Placental pericyte (primary cell): ENCODE results near the gene CCDC74A. TPM values are rescaled to one million over a fixed set of nuclear protein-coding genes. Genes with fewer than 3 reads are reported as not detected.

Source experiments
- total RNA-seq: library from RNA; depleted of rRNA; stranded (reverse); fragments of >200 nt; gene quantifications from 2 replicates; pipeline ENCODE4 v1.2.3, GENCODE V29; 2012

Gene CCDC74A
- 5.9 and 14.0 TPM in 2 replicates for total RNA-seq

GRCh38 chr2:131527131-131528001 lies at the start of gene CCDC74A:
Gene CCDC74A, plus strand, starts transcription at chr2:131527888. Its CDS starts 83 bp downstream, at chr2:131527971.

GRCh38 chr2:131492015-131492417 lies 35.7 kb upstream of the CCDC74A start, which contains the start of gene MZT2A:
Gene MZT2A, minus strand, starts transcription at chr2:131492397. Its CDS starts 21 bp downstream, at chr2:131492376.

Other genes starting within 250 kb of the CCDC74A start
- gene RAB6D, start 163.7 kb upstream of the CCDC74A start, total RNA-seq = not detected in 2 replicates
- not detected in 2 replicates for gene TUBA3D, start 51.8 kb upstream of the CCDC74A start, total RNA-seq
- 47.5 and 85.6 TPM in 2 replicates for gene MZT2A, start 35.5 kb upstream of the CCDC74A start, total RNA-seq